ENCODE results near the gene GPC6.

Gene GPC6

DNA sequence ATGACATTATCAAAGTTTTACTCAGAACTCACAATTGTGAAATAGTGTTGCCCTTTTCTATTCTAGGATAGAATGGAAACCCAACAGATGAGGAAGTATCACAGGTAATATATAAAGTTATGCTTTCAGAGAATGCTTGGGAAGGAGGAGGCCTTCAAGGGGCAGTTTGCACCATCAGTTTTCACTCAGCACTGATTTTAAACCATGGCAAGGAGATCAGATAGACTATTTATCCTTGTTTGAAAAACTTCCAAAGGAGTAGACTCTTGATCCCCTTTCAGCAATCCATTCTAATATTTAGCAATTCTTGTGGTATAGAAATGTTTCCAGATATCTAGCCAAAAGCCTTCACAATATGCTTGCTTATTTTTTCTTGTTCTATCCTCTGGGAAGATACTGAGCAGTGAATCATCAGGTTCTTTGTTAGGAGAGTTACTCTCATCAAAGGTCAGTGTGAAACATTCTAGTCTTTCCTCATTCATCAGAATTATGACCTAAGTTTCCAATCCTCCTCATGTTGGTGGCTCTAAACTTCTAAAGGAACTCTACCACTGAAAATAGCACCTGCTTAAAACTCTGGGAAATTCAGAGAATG, 3.8 kb downstream of the GPC6 start:
- no peak for DNase-seq

DNA sequence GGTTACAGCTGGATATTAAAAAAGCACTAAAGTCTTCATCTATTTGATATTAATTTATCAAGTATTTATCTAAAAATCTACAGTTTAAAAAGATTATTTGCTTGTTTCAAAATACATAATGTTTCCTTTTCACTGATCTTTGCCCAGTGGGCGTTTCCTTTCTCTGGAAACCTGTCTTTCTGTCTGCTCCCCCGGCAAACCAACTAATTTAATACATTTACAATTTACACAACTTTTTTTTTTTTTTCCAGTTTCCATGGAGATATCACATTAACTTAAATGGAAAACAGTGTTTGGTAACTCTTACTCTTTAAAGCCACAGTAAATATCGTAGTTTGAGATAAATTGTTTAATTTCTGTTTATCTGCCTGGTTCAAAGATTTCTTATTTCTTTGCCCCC, 5.3 kb downstream of the GPC6 start:
- no peak for DNase-seq

DNA sequence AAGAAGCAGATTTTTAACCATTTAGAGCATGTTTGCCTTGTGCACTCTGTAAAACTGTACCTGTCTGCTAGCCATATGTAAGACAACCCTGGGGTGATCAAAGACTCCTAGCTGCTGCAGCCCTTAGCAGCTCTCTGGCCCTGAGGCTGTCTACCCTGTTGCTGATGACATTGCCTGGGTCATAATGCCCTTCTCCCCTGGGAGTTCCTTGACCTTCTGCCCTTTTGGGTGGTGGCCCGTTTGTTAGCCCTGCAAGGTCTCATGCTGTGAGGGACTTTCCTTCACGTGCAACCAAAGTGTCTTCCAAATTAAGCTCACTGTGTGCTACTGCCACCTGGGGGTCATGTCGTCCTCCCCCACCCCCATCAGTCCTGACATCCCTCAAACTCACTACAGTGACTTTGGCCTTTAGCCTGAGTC, 7.4 kb downstream of the GPC6 start:
- no peak for DNase-seq

DNA sequence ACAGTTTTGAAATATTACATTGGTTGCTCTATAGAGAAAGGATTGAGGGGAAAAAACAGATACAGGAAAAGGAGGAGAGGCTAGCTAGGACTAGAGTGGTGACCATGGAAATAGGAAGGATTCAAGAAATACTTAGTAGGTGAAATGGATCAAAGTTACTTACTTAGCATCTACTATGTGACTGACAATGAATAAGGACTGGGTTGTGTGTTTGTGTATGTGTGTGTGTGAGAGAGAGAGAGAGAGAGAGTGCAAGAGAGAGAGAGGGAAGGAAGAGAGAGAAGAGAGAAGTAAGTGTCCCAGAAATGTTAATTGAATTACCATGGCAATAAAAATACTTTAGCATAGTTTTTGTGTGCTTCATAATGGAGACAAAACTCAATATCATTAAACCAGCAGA, 7.9 kb downstream of the GPC6 start:
- DNase-seq = no peak

DNA sequence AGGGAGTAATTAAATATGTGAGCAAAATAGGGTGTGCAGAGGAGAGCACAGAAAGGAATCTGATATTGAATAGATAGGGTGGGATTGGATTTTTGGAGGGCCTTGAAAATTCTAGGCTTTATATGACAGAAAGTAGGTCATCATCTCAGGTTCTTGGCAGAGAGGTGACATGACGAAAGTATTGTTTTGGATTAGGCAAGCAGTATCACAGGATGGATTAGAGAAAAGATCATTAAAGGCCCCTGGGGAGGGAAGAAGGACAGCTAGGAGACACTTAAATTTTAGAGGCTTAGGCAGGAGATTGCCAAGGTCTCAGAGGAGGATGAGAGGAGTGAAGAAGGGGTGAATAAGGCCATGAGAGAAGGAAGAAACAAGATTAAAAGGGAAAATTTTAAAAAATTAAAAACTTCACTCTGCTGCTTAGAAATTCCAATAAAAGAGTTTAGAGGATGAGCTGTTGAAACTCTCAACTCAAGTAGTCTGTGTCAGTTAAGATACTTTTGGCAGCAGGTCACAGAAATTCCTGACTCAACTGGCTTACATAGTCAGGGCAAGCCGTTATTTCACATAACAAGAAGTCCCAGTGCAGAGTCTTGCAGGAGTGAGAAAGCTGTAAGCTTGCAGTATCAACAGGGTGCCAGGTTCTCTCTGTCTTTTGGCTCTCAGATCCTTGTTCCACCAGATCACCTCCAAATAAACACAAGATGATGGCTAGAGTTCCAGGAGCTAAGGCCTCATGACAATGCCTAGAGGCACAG, 8.8 kb downstream of the GPC6 start:
- DNase-seq = no peak

DNA sequence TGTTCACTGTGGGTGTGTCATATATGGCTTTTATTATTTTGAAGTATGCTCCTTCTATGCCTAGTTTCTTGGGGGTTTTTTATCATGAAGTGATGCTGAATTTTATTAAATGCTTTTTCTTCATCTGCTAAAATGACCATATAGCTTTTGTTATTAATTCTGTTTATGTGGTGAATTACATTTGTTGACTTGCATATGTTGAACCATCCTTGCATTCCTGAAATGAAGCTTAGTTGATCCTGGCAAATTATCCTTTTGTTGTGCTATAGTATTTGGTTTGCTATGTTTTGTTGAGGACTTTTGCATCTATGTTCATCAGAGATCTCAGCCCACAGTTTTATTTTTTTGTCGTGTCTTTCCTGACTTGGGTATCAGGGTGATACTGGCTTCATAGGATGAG, 12.1 kb downstream of the GPC6 start:
- DNase-seq = no peak

DNA sequence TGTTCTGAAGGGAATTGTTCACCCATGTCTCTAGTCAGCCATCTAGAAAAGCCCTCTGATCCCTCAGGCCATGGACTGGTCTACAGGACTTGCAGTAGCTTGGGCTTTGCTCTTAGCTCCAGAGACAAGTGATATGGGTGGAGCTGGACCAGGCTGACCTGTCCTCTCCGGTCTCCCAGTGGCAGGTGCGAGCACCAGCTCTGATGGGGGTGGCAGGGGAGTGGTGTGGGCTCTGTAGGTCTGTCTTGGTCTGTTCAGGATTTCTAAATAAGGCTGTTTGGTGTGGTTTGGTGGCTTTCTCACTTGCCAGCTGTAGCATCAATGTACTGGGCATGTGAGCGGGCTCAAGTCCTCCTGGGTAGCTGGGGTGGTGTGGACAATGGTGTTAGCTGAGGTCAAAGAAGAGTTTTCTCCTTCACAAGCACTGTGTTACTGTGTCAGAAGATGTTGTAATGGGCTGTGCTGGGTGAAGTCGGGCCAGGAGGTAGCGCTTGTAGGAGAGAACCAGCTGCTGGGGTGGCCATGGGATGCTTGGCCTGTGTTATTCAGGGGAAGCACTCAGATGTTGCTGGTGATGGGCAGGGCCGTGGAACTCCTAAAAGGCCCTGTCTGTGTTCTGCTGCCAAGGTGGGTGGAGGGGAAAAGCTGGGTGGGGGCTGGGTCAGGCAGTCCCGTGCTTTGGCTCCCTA, 16.9 kb downstream of the GPC6 start:
- DNase-seq = no peak

DNA sequence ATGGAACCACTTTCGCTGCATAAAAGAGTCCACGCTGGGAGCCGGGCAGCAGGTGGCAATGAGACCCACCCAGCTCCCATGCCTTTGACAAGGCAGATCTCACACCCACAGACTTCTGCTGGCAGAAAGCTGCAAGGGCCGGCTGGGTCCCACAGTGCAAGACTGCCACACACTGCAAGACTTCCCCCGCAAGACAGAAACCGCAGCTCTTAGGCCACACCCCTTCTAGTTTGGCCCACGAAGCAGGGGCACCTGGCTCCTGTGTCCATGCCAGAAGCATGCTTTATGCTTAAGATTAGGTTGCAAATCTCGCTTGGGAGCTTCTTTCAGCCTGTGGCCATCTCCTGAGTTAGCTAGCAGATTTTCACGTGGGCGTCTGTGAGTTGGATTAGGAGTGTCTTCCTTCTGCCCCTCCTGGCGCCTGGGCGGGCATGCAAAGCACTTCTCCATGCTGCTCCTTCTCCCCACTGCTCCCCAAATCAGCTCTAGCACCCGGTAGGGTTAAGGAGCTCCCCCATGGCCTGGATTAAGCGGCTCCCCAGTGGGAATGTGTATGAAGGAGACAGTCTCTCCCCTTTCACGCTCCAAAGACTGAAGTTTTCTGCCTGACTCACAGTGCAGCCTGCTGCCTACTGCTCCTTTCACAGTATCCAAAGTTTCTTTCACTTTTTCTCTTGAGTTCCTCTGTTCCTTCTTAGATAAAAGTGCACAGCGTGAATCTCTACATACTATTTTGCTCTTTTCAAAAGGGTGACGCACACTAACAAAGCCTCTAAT, 17.7 kb downstream of the GPC6 start:
- DNase-seq = no peak

DNA sequence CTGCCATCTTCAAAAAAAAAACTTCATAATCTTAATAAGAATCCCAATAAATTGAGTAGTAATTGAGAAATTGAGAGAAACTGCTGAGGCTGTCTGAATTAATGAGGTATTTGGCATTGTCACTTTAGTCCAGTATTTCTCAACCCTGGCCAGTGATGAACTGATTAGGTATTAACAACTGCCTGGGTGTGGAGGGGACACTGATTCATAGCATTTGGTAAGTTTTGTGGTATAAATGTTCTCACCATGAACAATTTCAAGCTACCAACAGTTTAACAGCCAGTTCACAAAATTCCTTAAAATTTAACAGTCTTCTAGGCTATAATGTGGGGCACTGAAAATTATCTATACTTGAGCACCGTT, 18.3 kb downstream of the GPC6 start:
- DNase-seq = no peak

DNA sequence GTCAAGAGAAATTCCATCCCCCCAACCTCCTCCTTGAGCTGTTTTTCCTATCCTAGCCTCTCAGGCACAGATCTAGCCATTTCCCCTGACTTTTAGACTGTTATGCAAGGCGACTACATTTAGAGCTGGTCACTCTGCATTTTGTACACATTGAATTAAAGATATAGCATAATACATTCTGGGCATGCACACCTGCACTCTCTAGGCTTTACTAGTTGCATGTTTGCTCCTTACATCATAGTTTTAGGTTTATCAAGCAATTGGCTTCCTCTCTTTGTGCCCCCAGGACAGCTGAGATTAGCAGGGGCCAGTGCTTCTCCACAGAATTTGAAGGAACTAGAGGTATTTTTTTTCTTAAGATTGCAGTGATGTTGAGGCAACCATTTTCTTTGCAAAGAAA, 19.5 kb downstream of the GPC6 start:
- no peak for DNase-seq

DNA sequence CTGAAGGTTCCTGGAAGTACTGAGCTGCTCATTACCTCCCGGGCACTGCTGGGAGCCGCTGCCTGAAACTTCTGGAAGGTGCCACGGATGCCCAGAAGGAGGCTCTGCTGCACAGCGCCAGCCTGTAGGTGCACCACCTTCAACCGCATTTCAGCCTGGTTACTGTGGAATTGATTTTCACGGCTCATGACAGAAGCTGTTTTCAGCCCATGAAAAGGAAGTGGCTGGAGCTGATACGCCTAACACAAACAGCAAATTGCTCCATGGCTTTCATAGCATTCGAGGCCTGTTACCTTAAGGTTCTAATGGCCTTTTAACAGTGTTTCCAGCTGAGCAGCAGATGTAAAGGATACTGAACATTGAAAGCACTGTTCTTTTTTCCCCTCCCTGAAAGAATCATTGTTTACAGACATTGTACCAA, 22.0 kb downstream of the GPC6 start:
- DNase-seq = peak in 3 of 56 donors; percentile 4 to 21 (median 6)

DNA sequence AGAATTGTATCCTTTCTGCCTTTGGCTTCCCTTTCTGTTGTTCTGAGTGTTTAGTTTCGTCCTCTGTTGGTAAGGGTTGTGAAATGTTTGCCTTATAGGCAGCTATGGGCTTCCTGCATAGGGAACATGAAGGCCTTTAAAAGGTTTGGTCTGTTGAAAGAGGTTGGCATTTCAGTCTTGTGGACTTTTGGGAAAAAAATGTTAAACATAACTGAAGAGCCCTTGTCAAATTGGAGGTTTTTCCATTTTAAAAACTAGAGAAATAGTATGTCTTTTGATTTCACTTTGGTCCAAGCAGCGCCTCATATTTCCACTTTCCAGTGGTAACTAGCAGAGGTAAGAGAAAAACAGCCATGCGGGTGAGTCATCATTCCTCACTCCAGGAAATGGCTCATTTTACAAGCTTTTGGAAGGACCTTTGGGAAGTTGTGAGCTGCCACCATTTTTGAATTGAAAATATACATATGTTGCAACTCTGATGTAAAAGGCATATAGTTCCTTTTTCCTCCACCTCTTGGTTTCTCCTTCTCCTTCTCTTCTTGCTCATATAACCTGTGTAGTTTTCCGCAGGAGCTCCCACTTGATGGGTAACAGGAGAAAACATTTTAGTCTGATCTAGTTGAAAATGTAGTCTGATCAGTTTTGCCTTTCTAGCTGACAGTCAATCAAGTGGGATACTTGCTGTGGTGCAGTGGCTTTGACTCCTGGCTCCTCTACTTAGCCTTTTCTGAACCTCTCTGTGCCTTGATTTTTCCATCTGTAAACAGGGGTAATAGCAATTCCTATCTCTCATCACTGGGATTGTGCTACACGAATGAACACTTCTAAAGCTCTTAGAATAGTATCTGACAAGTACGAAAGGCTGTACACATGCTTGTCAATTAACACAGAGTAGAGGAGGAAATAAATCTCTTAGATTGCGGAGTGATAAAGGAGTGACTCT, 23.0 kb downstream of the GPC6 start:
- no peak for DNase-seq

DNA sequence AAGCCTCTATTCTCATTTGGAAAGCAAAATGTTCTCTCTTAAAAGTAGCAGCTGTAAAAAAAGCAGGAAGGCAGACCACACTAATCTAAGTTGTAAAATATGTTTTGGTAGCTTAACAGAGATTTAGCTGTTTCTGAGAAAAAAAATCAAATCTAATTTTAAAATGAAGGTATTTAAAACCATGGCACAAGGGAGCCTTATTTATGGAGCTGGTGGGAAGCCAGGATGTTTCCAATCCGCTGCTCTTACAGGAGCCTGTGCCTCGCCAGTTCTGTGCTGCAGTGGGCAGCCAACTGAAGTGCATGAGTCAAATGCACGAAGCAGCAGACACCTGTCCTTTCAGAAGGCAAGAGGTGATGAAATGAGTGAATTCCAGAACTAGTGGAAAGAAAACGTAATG, 28.2 kb downstream of the GPC6 start:
- DNase-seq = no peak

DNA sequence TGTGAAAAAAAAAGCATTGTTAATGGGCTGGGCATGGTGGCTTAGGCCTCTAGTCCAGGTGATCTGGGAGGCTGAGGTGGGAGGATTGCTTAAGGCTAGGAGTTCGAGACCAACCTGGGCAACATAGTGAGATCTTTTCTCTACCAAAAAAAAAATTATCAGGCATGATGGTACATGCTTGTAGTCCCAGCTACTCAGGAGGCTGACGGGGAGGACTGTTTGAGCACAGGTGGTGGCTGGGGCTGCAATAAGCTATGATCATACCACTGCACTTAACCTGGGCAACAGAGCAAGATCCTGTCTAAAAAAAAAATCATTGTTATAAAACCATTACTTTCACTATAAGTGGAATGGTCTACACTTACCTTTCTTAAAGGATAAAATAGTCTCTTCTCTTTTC, 30.4 kb downstream of the GPC6 start:
- no peak for DNase-seq

DNA sequence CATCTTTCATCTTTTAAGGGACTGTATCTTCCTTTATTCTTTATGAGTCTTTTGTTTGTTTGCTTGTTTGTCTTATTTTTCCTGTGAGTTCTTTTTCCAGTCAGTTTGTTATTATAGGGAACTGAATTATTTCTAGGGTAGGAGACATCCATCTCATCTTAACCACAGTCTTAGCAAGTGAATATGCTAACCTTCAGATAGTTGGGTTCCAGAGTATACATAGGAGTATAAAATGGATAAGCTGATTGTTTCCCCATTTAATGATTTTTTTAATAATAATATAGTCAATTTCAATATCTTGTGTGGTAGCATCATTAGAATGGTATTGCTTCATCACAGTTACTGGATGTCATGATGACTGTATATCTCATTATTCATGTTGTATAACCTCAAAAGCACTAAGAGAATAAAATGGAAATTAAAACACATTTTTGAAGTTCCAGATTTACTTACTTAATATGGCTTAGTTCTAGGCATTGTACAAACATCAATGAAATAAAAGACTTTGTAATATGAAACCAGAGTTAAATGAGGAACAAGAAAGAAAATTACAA, 33.0 kb downstream of the GPC6 start:
- no peak for DNase-seq

DNA sequence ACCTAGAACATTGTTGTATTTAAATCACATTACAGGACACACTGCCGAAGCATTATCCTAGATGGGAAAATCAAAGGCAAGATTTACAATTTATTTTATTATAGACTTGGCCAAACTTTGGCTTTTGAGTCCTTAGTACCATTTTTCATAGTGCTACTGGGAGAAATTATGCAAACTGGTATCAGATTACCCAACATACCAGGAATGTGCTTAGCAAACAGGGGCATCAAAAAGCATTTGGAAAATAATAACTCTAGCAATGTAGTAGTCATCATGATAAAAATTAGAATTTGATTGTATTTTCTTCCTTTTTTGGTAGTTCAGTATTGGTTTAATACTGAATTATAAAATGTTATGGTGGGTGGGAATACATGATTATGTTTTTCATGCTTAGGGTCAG, 34.0 kb downstream of the GPC6 start:
- no peak for DNase-seq

DNA sequence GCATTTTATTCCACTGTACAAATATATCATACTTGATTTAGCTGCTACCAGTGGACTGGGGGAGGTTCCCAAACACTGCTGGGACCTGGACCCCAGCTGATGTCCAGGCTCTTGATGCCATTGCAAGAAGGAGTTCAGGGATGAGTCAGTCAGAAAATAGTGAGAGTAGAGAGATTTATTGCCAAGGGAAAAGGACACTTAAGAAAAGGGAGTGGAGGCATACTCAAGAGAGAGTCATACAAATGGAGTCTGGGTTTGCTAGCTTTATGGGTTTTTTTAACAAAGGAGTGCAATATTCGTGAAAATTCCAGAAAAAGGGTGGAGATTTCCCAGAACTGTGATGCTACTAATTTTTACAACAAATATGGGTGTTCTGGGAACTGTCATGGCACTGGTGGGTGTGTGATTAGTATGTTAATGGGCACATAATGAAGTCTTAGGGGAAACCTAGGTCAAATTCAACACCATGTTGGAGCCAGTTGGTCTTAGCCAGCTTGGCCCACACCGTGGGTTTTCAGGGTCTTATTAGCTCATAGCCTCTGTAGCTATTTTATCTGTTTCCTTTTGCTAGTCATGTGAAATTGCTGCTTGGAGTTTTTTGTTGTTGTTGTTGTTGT, 36.2 kb downstream of the GPC6 start:
- DNase-seq = no peak

DNA sequence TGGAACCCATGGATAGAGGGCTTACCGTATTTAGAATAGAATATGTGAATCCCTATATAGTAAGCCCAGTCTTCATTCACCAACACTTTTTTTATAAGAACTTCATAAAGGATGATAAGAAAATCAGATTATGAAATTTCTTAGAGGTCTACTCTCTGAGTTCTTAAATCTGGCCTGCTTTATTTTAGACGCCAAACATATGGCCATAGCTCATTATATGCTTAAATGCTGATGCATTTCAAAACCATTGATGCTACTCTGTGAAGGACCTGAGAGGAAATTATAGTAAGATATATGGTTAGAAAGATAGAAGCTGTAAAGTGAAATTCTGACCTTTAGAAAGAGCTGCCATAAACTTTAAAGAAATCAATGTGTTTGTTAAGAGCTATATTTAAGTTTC, 38.3 kb downstream of the GPC6 start:
- DNase-seq = no peak

DNA sequence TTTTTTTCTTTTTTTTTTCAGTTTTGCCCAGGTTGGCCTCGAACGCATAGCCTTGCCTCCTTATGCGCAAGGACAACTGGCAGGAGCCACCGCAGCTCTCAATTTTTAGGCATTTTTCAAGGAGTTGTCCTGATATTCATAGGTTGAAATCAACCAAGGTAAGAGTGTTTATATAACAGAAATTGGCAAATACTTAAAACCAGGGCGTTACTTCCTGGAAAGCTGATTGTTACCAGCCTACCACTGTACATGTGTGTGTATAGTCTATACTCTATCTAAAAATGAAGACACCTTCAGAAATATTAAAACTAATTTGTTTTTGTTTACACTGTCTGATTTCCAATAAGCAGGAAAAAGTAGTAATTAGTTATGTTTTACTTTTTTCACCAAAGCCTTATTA, 39.2 kb downstream of the GPC6 start:
- no peak for DNase-seq

DNA sequence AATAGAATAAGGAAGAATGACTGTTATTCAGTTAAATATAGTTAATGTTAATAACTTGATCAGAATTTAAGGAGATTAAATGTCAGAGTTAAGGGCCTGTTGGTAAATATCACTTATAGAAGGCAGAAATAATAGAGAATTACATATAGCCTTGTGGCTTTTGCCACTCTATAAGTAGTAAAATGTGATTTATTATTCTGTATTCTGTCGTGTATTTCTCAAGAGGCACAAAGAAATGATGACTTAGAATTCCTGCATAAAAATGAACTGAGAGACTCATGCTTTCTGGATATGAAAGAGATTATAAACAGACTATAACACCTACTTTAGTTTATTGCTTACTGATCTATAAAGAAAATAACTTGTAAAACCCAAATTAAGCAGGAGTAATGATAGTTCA, 40.1 kb downstream of the GPC6 start:
- DNase-seq = no peak

All from nucleus accumbens (tissue), 56 donors.